Stomach smooth muscle (tissue), 2 donors: ENCODE results near the gene OR8K1.

ENCODE experiments used
- H3K27ac ChIP-seq: one replicate; pipeline ENCODE4 v1.7.0; 2013; ENCODE audit warnings: mild to moderate bottlenecking, low read length, inconsistent platforms
- H3K27me3 ChIP-seq, 2 donors: one replicate each; pipeline ENCODE4 v1.7.0; 2013; ENCODE audit warnings: low read length in 2 of 2; ENCODE audit not compliant: insufficient read depth in 2 of 2, control insufficient read depth in 1 of 2
- H3K36me3 ChIP-seq, 2 donors: one replicate each; pipeline ENCODE4 v1.7.0; 2013; ENCODE audit warnings: low read length in 2 of 2; ENCODE audit not compliant: control insufficient read depth in 2 of 2, insufficient read depth in 2 of 2
- H3K4me1 ChIP-seq: one replicate; pipeline ENCODE4 v1.7.0; 2013; ENCODE audit warnings: low read length; ENCODE audit not compliant: control insufficient read depth, insufficient read depth
- H3K4me3 ChIP-seq, 2 donors: one replicate each; pipeline ENCODE4 v1.7.0; 2013; ENCODE audit warnings: low read length in 2 of 2
- H3K9ac ChIP-seq, 2 donors: one replicate each; pipeline ENCODE4 v1.7.0; 2013; ENCODE audit warnings: low read length in 2 of 2, mild to moderate bottlenecking in 1 of 2
- H3K9me3 ChIP-seq, 2 donors: one replicate each; pipeline ENCODE4 v1.7.0; 2013; ENCODE audit warnings: low read length in 2 of 2; ENCODE audit not compliant: control insufficient read depth in 2 of 2
- donor health status: healthy.
- donor health status: Pancreatic carcinoma.

Gene OR8K1

DNA sequence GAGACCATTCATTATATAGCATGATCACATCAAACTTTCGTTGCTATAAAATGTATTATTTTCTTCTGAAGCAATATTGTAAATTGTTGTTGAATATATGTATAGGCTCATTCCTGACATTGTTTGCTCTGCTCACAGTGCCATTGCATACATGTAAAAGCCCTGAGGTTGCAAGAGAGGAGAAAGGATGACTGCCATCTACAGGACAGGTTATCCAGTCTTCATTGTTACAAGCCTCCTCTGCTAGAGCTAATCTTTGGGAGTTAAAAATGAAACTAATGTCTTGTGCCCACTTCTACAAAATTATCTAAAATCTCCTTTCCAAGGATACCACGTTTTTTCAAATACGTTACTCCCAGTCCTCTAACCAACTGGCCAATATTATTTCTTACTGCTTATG lies 50.2 kb downstream of the OR8K1 start:
- no peaks in the 10 kb centered on the region for H3K36me3 ChIP-seq
- no peak overlapping the region for H3K4me3 ChIP-seq
- no peaks in the 10 kb centered on the region for H3K9me3 ChIP-seq
- H3K9ac ChIP-seq, result no peak overlapping the region
- H3K27me3 ChIP-seq, result no peaks in the 10 kb centered on the region
- H3K4me1 ChIP-seq, result no peaks in the 10 kb centered on the region
- H3K27ac ChIP-seq, result no peak overlapping the region
